PC-3 (cell line): ENCODE data around the gene STEAP1B.

ENCODE experiments used
- CTCF ChIP-seq: fragments of 300-600 bp; sonication (generic); conservative IDR thresholded peaks from 2 replicates; pipeline ENCODE4 v1.5.1; 2017; ENCODE audit warnings: antibody characterized with exemption, low read depth, mild to moderate bottlenecking, low read length
- EZH2 ChIP-seq: fragments of 300-600 bp; sonication (generic); IDR thresholded peaks from one replicate; pipeline ENCODE4 v1.6.1; 2017; ENCODE audit warnings: antibody characterized with exemption, mild to moderate bottlenecking, low read length; ENCODE audit not compliant: unreplicated experiment
- EZH2phosphoT487 ChIP-seq: fragments of 300-600 bp; sonication (generic); IDR thresholded peaks from 2 replicates; pipeline ENCODE4 v1.6.1; 2018; ENCODE audit warnings: mild to moderate bottlenecking, antibody characterized with exemption, low read length, borderline replicate concordance

- TF ChIP-seq CTCF = no peak
- TF ChIP-seq EZH2 = no peak
- no peak for TF ChIP-seq EZH2phosphoT487
Observed at GRCh38 chr7:22477876-22478450, 22.0 kb downstream of the STEAP1B start.
